OCI-M1 (cell line): ENCODE measurements around the gene BICC1.

ENCODE experiments used
- DNase-seq: peaks from one replicate; lab custom pipeline; 2025; lab: John Stamatoyannopoulos, UW

The BICC1 gene

DNA sequence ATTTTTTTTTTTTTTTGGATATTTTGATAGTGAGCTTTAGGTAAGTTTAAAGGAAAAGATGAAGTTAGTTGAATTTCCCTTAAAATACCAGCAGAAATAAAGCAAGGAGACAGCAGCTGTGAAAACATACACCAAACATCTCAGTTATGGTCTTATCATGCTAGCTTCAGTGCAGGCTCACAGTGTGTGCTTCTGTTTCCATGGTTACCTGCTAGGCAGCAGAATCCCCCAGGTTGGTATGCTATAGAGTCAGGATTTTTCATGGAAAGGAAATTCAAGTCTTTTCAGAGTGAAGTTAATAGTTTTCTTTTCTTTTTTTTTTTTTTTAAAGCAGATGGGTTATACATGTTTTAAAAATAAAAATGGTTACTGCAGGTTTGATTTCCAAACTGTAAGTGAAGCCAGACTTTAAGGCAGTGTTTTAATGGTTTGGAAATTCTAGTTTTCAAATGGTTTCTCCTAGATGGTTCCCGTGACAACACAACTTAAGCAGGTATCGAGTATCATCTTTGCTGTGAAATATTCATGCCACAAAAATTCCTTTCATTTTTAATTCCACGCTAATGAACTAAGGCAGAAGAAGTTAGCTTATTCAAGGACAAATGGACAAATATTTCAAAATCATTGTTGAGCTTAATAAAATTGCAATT lies 230.9 kb downstream of the BICC1 start:
- DNase-seq = no peak

DNA sequence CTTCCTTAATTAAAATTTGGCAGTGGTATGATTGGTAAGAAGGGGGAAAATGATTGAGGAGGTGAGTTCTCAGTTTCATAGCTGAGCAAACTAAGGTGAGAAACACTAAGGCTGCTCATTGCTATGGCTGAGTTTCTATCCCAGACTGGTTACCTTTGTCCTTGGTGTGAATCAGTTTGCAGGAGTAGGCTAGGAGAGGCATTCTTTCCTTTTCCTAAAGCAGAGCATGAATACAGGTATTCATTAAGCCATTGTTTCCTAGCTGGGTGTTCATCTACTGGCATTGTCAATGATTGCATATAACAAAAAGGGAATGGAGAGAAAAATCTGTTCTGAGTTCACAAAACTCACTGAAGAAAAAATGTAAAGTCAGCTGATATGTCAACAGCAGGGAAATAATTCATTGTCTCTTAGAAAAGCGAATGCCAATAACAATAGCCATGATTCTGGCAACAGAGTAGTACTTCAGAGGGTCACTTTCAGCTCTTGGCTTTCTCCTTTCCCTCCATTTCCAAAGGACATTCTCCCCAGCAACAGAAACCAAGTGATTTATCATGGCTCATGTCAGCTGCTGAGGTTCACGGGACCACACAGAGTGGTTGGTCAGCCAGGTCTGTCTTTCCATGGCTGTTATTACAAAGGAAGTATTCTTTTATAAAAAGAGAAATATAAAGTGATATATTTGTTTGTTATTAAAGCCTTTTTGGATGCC lies 234.0 kb downstream of the BICC1 start:
- no peak for DNase-seq

- DNase-seq = no peak
Measured at GRCh38 chr10:58747687-58748086, 235.0 kb downstream of the BICC1 start.

GRCh38 chr10:58752665-58753064 lies 240.0 kb downstream of the BICC1 start:
- DNase-seq = no peak

DNA sequence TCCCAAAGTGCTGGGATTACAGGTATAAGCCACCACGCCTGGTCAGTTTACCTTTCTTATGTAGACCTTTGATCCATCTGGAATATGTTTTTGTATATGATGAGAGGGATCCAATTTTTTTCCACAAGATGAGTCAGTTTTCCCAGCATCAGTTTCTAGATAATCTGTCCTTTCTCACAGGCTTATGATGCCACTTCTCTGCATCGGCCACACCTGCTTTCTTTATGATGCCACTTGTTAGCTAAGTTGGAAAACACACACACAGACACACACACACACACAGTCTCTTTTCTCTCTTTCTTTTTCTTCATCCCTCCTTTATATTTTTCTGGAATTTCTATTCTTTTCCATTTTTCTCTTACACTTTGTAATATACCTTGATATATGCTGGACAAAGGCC lies 240.8 kb downstream of the BICC1 start:
- no peak for DNase-seq

GRCh38 chr10:58754469-58755339 lies 242.0 kb downstream of the BICC1 start:
- no peak for DNase-seq

GRCh38 chr10:58755340-58755610 lies 242.6 kb downstream of the BICC1 start:
- DNase-seq = peak; percentile 22

DNA sequence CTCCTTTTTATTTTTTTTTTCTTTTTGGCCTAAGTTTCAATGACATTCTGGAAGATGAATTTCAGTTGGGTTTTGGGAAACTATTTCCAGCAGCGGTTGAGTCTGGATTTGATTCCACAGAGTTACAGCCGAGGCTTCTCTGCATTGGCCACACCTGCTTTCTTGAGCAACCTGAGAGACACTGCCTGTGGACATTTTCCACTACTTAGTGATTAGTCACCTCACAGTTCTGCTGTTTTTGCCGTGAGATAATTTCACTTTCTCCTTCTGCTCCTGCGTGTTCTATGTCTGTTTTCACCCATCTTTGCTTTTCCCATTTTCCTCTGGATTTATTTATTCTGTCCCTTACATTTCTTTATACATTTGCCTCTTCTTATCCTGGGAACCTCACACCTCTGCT lies 243.0 kb downstream of the BICC1 start:
- DNase-seq = peak; percentile 49

GRCh38 chr10:58756130-58756719 lies 243.6 kb downstream of the BICC1 start:
- DNase-seq = peak; percentile 49

GRCh38 chr10:58757352-58758065 lies 244.8 kb downstream of the BICC1 start:
- peak; percentile 67 for DNase-seq

- DNase-seq = no peak
Measured at GRCh38 chr10:58758321-58758720, 245.6 kb downstream of the BICC1 start.

GRCh38 chr10:58764087-58764747 lies 251.5 kb downstream of the BICC1 start:
- DNase-seq = no peak

GRCh38 chr10:58765910-58766309 lies 253.2 kb downstream of the BICC1 start:
- DNase-seq = no peak

DNA sequence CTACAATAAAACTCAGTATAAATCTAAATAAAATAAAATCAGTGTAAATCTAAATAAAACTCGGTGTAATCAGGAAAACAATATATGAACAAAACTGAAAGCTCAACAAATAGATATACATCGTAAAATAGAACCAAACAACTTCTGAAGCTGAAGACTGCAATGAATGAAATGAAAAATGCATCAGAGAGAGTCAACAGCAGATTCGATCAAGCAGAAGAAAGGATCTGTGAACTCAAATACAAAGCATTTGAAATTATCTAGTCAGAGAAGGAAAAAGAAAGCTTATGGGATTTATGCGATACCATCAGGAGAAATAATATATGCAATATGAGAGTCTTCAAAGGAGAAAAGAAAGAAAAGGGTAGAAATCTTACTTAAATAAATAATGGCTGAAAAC lies 255.0 kb downstream of the BICC1 start:
- DNase-seq = no peak

- no peak for DNase-seq
Measured at GRCh38 chr10:58771863-58772262, 259.2 kb downstream of the BICC1 start.

GRCh38 chr10:58772758-58773157 lies 260.1 kb downstream of the BICC1 start:
- DNase-seq = no peak

DNA sequence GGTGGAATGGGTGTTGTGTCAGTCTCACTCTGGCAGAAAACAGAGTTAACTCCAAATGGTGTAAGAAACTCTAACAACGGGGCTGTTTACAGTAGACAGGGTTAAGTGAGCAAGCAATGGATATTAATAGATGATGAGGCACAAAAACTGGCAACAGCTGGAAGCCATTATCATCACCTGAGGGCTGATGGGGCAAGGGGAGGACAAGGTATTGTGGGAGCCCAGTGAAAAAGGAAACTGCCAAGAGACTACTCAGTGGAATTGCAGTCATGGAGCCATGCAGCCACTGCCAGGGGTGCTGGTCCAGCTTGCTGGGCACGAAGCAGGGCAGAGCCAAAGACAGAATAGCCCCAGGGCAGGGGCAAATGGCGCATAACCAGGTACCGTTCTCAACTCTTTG lies 260.7 kb downstream of the BICC1 start:
- DNase-seq = no peak

DNA sequence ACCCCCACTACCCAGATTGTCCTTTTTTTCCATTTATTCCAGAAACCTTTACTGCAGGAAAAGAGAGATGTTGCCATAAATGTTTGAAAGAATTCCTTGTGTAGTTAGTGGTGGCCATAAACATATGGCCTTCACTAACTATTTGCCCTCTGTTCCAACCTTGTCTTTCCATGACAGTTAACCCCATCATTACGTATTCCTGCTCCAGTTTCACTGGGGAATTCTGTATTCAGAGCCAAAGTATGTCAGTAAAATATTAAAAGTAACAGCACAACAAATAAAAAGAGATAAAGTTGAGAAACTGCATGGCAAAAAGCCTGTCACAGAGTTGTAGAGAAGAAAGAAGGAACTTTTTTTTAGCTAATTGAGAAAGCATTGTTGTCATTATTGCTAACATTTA lies 261.3 kb downstream of the BICC1 start:
- no peak for DNase-seq

- no peak for DNase-seq
Measured at GRCh38 chr10:58775960-58776567, 263.4 kb downstream of the BICC1 start.

- no peak for DNase-seq
Measured at GRCh38 chr10:58776568-58777318, 264.1 kb downstream of the BICC1 start.
